Left colon (tissue), 2 donors: ENCODE measurements around the gene PFKFB2. TPM values are rescaled to one million over a fixed set of nuclear protein-coding genes. Genes with fewer than 3 reads are reported as not detected.

ENCODE experiments used
- ATAC-seq: fragments of 200-7000 bp; cut with Tn5 transposase; one replicate; pipeline ENCODE4 v1.9.1; 2020; ENCODE audit warnings: mild to moderate bottlenecking, moderate library complexity
- DNase-seq, 2 donors: peaks; one replicate each; pipeline ENCODE4 v3.0.0-alpha.2; 2020
- intact Hi-C, 2 donors: fragments of 100-400 bp; cut with DNase I in 1 of 2; cut with micrococcal nuclease in 1 of 2; formaldehyde crosslinking; loops; one replicate each; pipeline versions ENCODE4 v1.11.2 to v1.14.0; 2022; cut with DNase I, micrococcal nuclease
- total RNA-seq, 2 donors: library from RNA; stranded (reverse); fragmentation: NEBNext Ultra II Directional; extraction: Animal tissue kit (Norgen Biotek cat#: 25700); gene quantifications; one replicate each; pipeline ENCODE4 v1.2.1, GENCODE V29; 2021
- donor health status: DM: no; HTN: no; CAD: no.
- donor health status: DM: yes; HTN: yes; CAD: no.

PFKFB2 gene
- total RNA-seq, 2 donors from 2014 or later, result 104 to 117 TPM

DNA sequence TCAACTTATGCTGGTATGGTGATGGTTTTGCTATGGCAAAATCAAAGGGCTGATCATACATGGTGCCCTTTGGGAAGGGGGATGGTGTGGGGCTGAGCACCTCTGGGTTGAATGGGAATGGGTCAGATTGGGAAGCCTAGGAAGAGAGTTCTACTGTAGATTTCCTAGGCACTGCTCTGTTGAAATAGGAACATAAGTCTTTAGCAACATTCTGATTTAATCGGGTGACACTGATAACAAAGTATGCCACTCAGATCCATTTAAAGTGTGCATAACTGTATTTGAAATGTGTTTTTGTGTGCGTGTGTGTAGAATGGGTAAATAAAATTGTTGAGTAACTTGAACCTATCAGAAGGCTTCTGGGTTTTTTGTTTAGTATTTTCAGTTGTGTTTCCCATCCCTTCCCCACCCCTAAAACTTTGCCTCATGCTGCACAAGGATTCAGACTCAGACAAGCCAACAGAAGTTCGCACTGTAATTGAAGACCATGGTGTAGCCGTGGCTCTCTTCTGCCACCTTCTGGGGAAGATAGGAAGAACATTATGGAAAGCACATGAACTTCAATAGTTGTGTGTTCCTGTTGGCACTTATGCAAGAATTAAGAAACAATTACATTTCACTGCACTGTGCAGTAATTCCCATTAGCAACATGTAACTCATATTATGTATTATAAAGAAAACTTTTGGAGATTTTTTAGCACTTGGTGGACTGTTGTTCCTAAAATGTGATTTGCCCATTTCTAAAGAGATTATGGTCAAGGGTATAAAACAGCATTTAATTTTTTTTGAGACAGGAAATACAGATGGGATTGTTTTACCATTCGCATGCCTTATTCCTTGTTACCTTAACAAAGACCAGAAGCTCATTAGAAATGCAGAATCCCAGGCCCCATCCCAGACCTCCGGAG, 24.6 kb downstream of the PFKFB2 start:
- DNase-seq (peak in 1 of 2 donors; percentile 52), ATAC-seq (peak; percentile 86)
- intact Hi-C loops, result no loop called here

DNA sequence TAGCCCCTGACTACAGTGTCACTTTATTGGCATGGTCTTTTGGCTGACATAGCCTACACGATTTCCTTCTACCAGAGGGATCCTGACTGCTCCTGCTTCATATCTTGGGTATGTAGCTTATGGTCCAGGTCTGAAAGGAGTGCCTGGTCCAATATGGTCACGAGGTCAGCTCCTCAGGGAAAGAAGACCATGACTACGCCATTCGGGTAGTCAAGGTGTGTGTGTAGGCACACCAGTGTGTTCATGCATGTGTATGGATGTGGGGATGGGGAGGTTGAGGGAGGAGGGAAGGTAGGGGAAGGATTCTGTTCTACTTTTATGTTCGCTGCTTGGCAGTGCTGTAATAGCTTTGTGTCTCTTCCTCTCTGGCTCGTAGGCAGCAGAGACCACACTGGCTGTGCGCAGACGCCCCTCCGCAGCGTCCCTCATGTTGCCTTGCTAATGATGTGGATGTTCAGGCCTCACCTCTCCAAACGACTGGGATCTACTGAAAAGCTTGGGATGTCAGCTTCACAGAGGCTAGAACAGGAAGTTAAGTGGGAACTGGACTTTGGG, 25.6 kb downstream of the PFKFB2 start:
- no peak for ATAC-seq
- DNase-seq, result no peak
- intact Hi-C loops, result no loop called here

GRCh38 chr1:207079706-207080241, 26.7 kb downstream of the PFKFB2 start:
- ATAC-seq, result no peak
- intact Hi-C loops, result no loop called here
- DNase-seq, result no peak

GRCh38 chr1:207081088-207081487, 28.0 kb downstream of the PFKFB2 start:
- intact Hi-C loops, result no loop called here
- DNase-seq, result no peak
- ATAC-seq, result no peak

GRCh38 chr1:207081806-207082205, 28.7 kb downstream of the PFKFB2 start:
- DNase-seq, result no peak
- intact Hi-C loops, result no loop called here
- ATAC-seq, result no peak

GRCh38 chr1:207084232-207084631, 31.2 kb downstream of the PFKFB2 start:
- DNase-seq (no peak), ATAC-seq (no peak)
- intact Hi-C loops, result no loop called here

DNA sequence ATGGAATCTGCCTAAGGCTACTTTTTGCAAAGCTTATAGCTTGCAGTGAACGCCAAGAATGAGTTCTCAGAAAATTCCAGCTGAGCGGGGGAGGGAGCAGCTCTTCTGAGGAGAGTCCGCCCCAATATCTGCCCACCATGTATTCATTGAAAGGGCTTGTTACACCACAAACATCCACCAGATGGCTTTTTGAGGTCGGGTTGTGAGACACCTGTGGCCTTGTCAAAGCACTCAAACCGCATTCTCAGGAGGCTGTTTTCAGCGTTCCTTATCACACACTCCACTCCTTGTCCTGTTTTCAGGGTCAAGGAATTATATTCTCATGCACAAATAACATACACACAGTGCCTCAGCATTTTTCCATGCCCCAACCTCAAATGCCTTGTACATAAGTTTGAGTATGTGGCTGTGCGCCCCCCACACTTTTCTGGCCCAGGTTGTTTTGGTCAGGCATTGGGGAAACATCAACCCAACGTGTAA, 31.7 kb downstream of the PFKFB2 start:
- DNase-seq (no peak), ATAC-seq (peak; percentile 45)
- intact Hi-C loops, result no loop called here

GRCh38 chr1:207085887-207086286, 32.8 kb downstream of the PFKFB2 start:
- no peak for ATAC-seq
- intact Hi-C loops, result no loop called here
- DNase-seq, result no peak

- intact Hi-C loops, result no loop called here
- ATAC-seq, result no peak
- no peak for DNase-seq
Observed at GRCh38 chr1:207088161-207088560, 35.1 kb downstream of the PFKFB2 start.

- intact Hi-C loops, result no loop called here
- DNase-seq (peak; percentile 37 to 77), ATAC-seq (peak; percentile 96)
Observed at GRCh38 chr1:207088701-207089626, 35.9 kb downstream of the PFKFB2 start, which contains the start of gene C4BPB. TSS of gene C4BPB (plus strand) at chr1:207088860. CDS start at chr1:207089532, 672 bp downstream.

GRCh38 chr1:207089627-207090355, 36.7 kb downstream of the PFKFB2 start:
- DNase-seq (no peak), ATAC-seq (no peak)
- intact Hi-C loops, result no loop called here

- ATAC-seq (no peak), DNase-seq (no peak)
- intact Hi-C loops, result no loop called here
Observed at GRCh38 chr1:207091200-207091908, 38.3 kb downstream of the PFKFB2 start.

- intact Hi-C loops, result no loop called here
- DNase-seq, result no peak
- ATAC-seq, result peak; percentile 26
Observed at GRCh38 chr1:207093944-207094343, 40.9 kb downstream of the PFKFB2 start.

- intact Hi-C loops, result no loop called here
- ATAC-seq, result no peak
Observed at GRCh38 chr1:207097871-207098324, 44.8 kb downstream of the PFKFB2 start.

DNA sequence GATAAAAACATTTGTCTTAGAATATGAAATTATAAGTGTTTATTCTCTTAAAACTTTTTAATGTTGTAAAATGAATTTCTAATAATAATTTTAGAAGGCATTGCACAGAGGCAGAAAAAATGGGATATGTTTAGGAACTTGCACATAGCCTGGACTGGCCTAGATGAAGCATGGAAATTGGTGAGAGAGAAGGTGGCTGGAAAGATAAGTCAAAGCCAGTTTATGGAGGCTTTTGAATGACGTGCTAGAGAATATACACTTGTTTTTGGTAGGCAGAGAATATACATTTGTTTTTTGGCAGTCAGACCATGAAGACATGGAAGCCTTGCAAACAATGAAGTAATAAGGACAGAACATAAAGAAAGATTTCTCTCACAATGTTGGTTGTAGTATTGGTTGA, 48.6 kb downstream of the PFKFB2 start:
- no peak for ATAC-seq
- intact Hi-C loops, result no loop called here
- DNase-seq, result no peak

More at GRCh38 chr1:207097871-207098324, 44.8 kb downstream of the PFKFB2 start:
- DNase-seq, result no peak

GRCh38 chr1:207102146-207102545, 49.1 kb downstream of the PFKFB2 start:
- intact Hi-C loops, result no loop called here
- ATAC-seq (no peak), DNase-seq (no peak)

GRCh38 chr1:207102659-207103058, 49.6 kb downstream of the PFKFB2 start:
- peak; percentile 72 for ATAC-seq
- DNase-seq, result no peak
- intact Hi-C loops, result no loop called here
